Measurements from ENCODE around the gene MMP11. TPM values are rescaled to one million over a fixed set of nuclear protein-coding genes. Genes with fewer than 3 reads are reported as not detected.

Gene MMP11
- total RNA-seq, 1 experiment from 2014 or later = 7.4 TPM

DNA sequence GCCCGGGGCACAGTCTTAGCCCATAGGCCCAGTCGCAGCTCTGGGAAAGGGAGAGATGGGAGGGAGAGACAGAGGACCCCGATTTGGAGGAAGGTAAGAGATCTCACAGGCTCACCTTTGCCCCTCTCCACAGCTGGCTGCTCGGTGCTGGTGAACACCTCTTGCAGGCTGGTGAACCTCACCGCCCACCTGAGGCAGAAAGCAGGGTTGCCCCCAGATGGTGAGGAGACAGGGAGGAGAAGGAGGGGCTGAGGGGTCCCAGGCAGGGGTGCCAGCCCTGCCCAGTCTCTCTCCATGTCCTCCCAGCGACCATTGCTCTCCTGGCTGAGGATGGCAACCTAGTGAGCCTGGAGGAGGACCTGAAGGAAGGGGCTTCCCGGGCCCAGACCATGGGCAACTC, 8.7 kb upstream of the MMP11 start:
- Histone ChIP-seq H3K4me3 (replicated peaks in 1 of 2; ENCODE audit: low read depth in 1 of 2, low read length in 2 of 2) (no peak overlapping the region), H3K79me2 (ENCODE audit: insufficient read depth, low read length) (peaks cover 35% of the 10 kb centered on the region), H3K4me2 (ENCODE audit: low read length) (no peak overlapping the region), H3K9me2 (ENCODE audit: insufficient read depth) (no peaks in the 10 kb centered on the region), H3K27me3 (ENCODE audit: insufficient read depth, low read length) (no peaks in the 10 kb centered on the region), H3K9ac (ENCODE audit: low read length) (no peak overlapping the region), H3K9me3 (ENCODE audit: control insufficient read depth in 1 of 2, insufficient read depth in 1 of 2, low read depth in 1 of 2, low read length in 2 of 2) (no peaks in the 10 kb centered on the region), H3K4me1 (ENCODE audit: control insufficient read depth in 1 of 2, insufficient read depth in 2 of 2, low read length in 2 of 2) (peaks cover 6 to 44% of the 10 kb centered on the region in 2 experiments; a peak in 3 of 4 replicates), H2AFZ (ENCODE audit: low read depth, low read length, poor library complexity, severe bottlenecking) (no peak overlapping the region), H3K36me3 (ENCODE audit: control insufficient read depth in 1 of 2, insufficient read depth in 2 of 2, low read length in 2 of 2) (peaks cover 9 to 20% of the 10 kb centered on the region in 2 experiments; a peak in 3 of 4 replicates), H3K27ac (ENCODE audit: low read depth, low read length) (no peak overlapping the region; the same call in 1 of the 2 replicates), H4K20me1 (ENCODE audit: insufficient read depth) (no peaks in the 10 kb centered on the region)
- POLR2A ChIA-PET = no interaction called here
- no peak for ATAC-seq
- no peak for TF ChIP-seq CEBPB (IDR thresholded peaks at IDR 0.05; ENCODE audit: low read depth)
- TF ChIP-seq RAD21 (IDR thresholded peaks at IDR 0.05; ENCODE audit: low read depth) = no peak
- TF ChIP-seq EZH2phosphoT487 (IDR thresholded peaks at IDR 0.05; ENCODE audit: borderline replicate concordance) = no peak
- TF ChIP-seq ELF1 (IDR thresholded peaks at IDR 0.05; ENCODE audit: borderline replicate concordance, low read depth) = no peak
- TF ChIP-seq ZNF274 (IDR thresholded peaks at IDR 0.05; ENCODE audit: low read depth, low read length) = no peak
- TF ChIP-seq, protein P1, sequence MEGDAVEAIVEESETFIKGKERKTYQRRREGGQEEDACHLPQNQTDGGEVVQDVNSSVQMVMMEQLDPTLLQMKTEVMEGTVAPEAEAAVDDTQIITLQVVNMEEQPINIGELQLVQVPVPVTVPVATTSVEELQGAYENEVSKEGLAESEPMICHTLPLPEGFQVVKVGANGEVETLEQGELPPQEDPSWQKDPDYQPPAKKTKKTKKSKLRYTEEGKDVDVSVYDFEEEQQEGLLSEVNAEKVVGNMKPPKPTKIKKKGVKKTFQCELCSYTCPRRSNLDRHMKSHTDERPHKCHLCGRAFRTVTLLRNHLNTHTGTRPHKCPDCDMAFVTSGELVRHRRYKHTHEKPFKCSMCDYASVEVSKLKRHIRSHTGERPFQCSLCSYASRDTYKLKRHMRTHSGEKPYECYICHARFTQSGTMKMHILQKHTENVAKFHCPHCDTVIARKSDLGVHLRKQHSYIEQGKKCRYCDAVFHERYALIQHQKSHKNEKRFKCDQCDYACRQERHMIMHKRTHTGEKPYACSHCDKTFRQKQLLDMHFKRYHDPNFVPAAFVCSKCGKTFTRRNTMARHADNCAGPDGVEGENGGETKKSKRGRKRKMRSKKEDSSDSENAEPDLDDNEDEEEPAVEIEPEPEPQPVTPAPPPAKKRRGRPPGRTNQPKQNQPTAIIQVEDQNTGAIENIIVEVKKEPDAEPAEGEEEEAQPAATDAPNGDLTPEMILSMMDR (IDR thresholded peaks at IDR 0.05 in 2 of 3, conservative IDR thresholded peaks at IDR 0.05 in 1 of 3; ENCODE audit: borderline replicate concordance in 1 of 3, insufficient read depth in 1 of 3, low read depth in 2 of 3, low read length in 2 of 3) = no peak
- TF ChIP-seq YY1 (IDR thresholded peaks at IDR 0.05; ENCODE audit: extremely low read depth, insufficient replicate concordance, low read depth, low read length) = no peak
- TF ChIP-seq, protein P2, sequence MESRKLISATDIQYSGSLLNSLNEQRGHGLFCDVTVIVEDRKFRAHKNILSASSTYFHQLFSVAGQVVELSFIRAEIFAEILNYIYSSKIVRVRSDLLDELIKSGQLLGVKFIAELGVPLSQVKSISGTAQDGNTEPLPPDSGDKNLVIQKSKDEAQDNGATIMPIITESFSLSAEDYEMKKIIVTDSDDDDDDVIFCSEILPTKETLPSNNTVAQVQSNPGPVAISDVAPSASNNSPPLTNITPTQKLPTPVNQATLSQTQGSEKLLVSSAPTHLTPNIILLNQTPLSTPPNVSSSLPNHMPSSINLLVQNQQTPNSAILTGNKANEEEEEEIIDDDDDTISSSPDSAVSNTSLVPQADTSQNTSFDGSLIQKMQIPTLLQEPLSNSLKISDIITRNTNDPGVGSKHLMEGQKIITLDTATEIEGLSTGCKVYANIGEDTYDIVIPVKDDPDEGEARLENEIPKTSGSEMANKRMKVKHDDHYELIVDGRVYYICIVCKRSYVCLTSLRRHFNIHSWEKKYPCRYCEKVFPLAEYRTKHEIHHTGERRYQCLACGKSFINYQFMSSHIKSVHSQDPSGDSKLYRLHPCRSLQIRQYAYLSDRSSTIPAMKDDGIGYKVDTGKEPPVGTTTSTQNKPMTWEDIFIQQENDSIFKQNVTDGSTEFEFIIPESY (IDR thresholded peaks at IDR 0.05; ENCODE audit: extremely low read depth, insufficient replicate concordance, low read length) = no peak
- TF ChIP-seq TCF7L2 (IDR thresholded peaks at IDR 0.05; ENCODE audit: borderline replicate concordance, extremely low read depth, insufficient read depth, insufficient read length) = no peak
- no peak for TF ChIP-seq JUND (IDR thresholded peaks at IDR 0.05)
- TF ChIP-seq, protein P3, sequence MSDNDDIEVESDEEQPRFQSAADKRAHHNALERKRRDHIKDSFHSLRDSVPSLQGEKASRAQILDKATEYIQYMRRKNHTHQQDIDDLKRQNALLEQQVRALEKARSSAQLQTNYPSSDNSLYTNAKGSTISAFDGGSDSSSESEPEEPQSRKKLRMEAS (IDR thresholded peaks at IDR 0.05) = no peak
- TF ChIP-seq SIN3A (IDR thresholded peaks at IDR 0.05; ENCODE audit: low read depth) = no peak
- no peak for DNase-seq (ENCODE audit: low read depth, low spot score)
- BruUV-seq (replicated peaks) = no TSS peak
- intact Hi-C loops (cut with micrococcal nuclease) = loop anchor here (10.0 kb wide), 1 partner anchor 191 kb away; no protein-coding TSS in a partner anchor
- RAD21 ChIA-PET (ENCODE audit: low non-redundant PET in 1 of 2, low total read pairs in 2 of 2, uncharacterized antibody in 2 of 2, unreplicated experiment in 2 of 2) = no interaction called here
- CTCF ChIA-PET = no interaction called here

All from HCT116 (cell line).